Mesothelial cell of epicardium (in vitro differentiated cells): ENCODE data around the gene PDE4D. TPM values are rescaled to one million over a fixed set of nuclear protein-coding genes. Genes with fewer than 3 reads are reported as not detected.
A peak's percentile ranks its signal among the peaks of the same experiment; 100 is the strongest.

Experiments
- DNase-seq, 2 experiments: peaks; one replicate each; pipeline ENCODE4 v3.0.0; 2021; ENCODE audit warnings: low spot score in 2 of 2; ENCODE audit not compliant: unreplicated experiment in 2 of 2
- H3K27ac Mint-ChIP-seq: 2 replicates; pipeline ENCODE4 v1.8.0; 2021; ENCODE audit warnings: mixed read lengths
- H3K27me3 Mint-ChIP-seq: 2 replicates; pipeline ENCODE4 v1.8.0; 2021; ENCODE audit warnings: low read depth, mixed read lengths
- H3K36me3 Mint-ChIP-seq: 2 replicates; pipeline ENCODE4 v1.8.0; 2021; ENCODE audit warnings: mixed read lengths
- H3K4me1 Mint-ChIP-seq: 2 replicates; pipeline ENCODE4 v1.8.0; 2021; ENCODE audit warnings: mixed read lengths
- H3K4me3 Mint-ChIP-seq: 2 replicates; pipeline ENCODE4 v1.8.0; 2021; ENCODE audit warnings: mild to moderate bottlenecking, moderate library complexity, mixed read lengths
- H3K9me3 Mint-ChIP-seq: 2 replicates; pipeline ENCODE4 v1.8.0; 2021; ENCODE audit warnings: mixed read lengths
- total RNA-seq: library from RNA; stranded (reverse); gene quantifications from 3 replicates; pipeline ENCODE4 v1.2.1, GENCODE V29; 2021
- TF ChIP-seq, protein P1 (sequence below): fragments of 200-600 bp; sonication (generic); IDR thresholded peaks from one replicate; pipeline ENCODE4 v1.5.0; 2021; ENCODE audit warnings: antibody characterized with exemption; ENCODE audit not compliant: unreplicated experiment

PDE4D gene
- total RNA-seq, 1 donor from 2014 or later: 105 TPM

GRCh38 chr5:59088546-59088945 is 805.0 kb downstream of the PDE4D start:
- no peaks in the 10 kb centered on the region for H3K36me3 Mint-ChIP-seq
- H3K9me3 Mint-ChIP-seq: peaks cover 4% of the 10 kb centered on the region
- H3K4me1 Mint-ChIP-seq: peaks cover 35% of the 10 kb centered on the region
- H3K27ac Mint-ChIP-seq: no peak overlapping the region
- TF ChIP-seq, protein P1, sequence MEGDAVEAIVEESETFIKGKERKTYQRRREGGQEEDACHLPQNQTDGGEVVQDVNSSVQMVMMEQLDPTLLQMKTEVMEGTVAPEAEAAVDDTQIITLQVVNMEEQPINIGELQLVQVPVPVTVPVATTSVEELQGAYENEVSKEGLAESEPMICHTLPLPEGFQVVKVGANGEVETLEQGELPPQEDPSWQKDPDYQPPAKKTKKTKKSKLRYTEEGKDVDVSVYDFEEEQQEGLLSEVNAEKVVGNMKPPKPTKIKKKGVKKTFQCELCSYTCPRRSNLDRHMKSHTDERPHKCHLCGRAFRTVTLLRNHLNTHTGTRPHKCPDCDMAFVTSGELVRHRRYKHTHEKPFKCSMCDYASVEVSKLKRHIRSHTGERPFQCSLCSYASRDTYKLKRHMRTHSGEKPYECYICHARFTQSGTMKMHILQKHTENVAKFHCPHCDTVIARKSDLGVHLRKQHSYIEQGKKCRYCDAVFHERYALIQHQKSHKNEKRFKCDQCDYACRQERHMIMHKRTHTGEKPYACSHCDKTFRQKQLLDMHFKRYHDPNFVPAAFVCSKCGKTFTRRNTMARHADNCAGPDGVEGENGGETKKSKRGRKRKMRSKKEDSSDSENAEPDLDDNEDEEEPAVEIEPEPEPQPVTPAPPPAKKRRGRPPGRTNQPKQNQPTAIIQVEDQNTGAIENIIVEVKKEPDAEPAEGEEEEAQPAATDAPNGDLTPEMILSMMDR: no peak
- DNase-seq: no peak
- no peaks in the 10 kb centered on the region for H3K27me3 Mint-ChIP-seq
- no peak overlapping the region for H3K4me3 Mint-ChIP-seq

DNA sequence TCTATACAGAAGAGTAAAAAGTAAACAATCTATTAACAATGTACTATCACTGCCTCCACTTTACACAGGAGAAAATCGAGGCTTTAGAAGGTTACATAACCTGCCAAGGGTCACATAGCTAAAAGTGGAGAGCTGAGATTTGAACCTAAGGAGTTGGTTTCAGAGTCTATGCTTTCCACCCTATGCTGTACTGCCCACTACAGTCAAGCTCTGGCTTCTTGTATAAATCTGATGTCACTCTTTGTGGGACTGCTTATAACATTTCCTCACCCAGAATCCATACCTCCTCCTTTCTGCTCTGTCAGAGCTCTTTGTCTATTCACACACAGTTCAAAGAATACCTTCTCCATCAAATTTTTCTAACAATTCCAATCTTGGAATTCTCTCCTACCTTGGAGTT is 807.5 kb downstream of the PDE4D start:
- Mint-ChIP-seq H3K4me3 (no peak overlapping the region), H3K4me1 (peaks cover 12% of the 10 kb centered on the region), H3K9me3 (peaks cover 4% of the 10 kb centered on the region), H3K36me3 (no peaks in the 10 kb centered on the region), H3K27me3 (no peaks in the 10 kb centered on the region), H3K27ac (no peak overlapping the region)
- TF ChIP-seq, protein P1: no peak
- DNase-seq: no peak

GRCh38 chr5:59081693-59082092 is 811.8 kb downstream of the PDE4D start:
- Mint-ChIP-seq H3K36me3 (peaks cover 2% of the 10 kb centered on the region), H3K27me3 (no peaks in the 10 kb centered on the region), H3K9me3 (no peaks in the 10 kb centered on the region), H3K4me3 (no peak overlapping the region), H3K4me1 (peaks cover under 1% of the 10 kb centered on the region), H3K27ac (no peak overlapping the region)
- DNase-seq: no peak
- TF ChIP-seq, protein P1: no peak

GRCh38 chr5:59079622-59080620 is 813.6 kb downstream of the PDE4D start:
- TF ChIP-seq, protein P1: no peak
- no peak for DNase-seq
- Mint-ChIP-seq H3K27me3 (no peaks in the 10 kb centered on the region), H3K36me3 (peaks cover 2% of the 10 kb centered on the region), H3K9me3 (no peaks in the 10 kb centered on the region), H3K27ac (peak overlapping the region; percentile 31), H3K4me3 (no peak overlapping the region), H3K4me1 (peaks cover 11% of the 10 kb centered on the region)

- no peak for DNase-seq
- TF ChIP-seq, protein P1: no peak
- Mint-ChIP-seq H3K27me3 (no peaks in the 10 kb centered on the region), H3K4me3 (no peak overlapping the region), H3K4me1 (peaks cover 16% of the 10 kb centered on the region), H3K9me3 (peaks cover 13% of the 10 kb centered on the region), H3K36me3 (peaks cover 5% of the 10 kb centered on the region), H3K27ac (no peak overlapping the region)
Measured at GRCh38 chr5:59071755-59072549, 821.6 kb downstream of the PDE4D start.
